Renal cortical epithelial cell (primary cell): ENCODE results near the gene VAT1L. TPM values are rescaled to one million over a fixed set of nuclear protein-coding genes. Genes with fewer than 3 reads are reported as not detected.
A peak's percentile ranks its signal among the peaks of the same experiment; 100 is the strongest.

Experiments used
- DNase-seq: peaks from one replicate; pipeline ENCODE4 v3.0.0-alpha.2; 2011; ENCODE audit warnings: low read depth
- total RNA-seq: library from RNA; depleted of rRNA; stranded (reverse); fragments of >200 nt; gene quantifications from 2 replicates; pipeline ENCODE4 v1.2.3, GENCODE V29; 2014

The VAT1L gene
- total RNA-seq, 1 donor from 2014 or later = 0.10 TPM

DNA sequence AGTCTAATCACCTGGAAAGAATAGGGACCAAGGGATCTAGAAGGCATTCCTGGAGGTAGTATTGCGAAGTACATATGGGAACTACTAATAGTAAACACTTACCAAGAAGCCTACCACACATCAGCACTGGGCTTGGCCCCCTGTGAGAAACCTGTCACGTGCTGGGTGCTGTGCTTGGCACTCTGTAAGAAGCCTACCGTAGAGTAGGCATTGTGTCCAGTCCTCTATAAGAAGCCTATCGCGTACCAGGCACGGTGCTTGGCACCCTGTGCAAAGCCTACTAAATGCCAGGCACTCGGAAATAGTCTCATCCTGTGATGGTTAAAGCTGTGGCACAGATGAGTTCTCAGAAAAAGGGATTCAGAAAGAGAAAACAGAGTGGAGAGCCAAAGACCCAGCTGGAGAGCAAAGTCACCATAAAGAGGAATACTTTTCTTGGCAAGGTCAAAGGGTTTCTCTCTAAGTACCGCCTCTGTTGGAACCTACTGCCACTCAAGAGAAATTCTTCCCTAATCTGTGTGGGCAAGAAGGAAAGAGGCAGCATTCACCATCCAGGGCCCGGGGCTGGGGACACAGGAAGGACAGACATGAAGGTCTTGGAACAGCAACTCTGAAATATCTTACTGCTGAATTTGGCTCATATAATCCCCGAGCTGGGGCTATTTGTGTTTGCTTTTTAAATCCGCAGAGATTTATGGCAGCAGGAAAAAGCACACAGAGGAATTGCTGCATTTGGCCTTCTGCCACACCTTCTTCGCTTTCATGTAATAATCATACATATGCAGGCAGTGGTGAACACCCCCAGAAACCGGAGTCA is 81.8 kb downstream of the VAT1L start:
- DNase-seq = no peak

GRCh38 chr16:77871932-77872331 is 83.6 kb downstream of the VAT1L start:
- DNase-seq = no peak

DNA sequence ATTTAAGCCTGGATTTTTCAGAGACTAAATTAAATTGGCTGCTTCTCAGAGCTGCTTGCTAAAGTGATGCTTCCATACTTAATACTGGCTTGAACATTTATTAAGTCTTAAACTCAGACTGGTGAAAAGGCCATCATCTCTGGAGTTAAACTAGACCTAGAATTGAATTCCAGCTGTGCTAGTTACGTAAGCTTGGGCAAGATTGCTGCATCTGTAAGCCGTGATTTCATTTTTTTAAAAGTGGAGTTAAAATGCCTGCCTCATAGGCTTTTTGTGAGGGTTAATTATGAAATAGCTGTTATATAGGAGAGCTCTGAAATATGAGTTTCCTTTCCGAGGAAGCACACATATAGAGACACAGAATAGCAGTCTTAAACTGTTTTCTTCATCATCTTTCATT is 84.7 kb downstream of the VAT1L start:
- no peak for DNase-seq

DNA sequence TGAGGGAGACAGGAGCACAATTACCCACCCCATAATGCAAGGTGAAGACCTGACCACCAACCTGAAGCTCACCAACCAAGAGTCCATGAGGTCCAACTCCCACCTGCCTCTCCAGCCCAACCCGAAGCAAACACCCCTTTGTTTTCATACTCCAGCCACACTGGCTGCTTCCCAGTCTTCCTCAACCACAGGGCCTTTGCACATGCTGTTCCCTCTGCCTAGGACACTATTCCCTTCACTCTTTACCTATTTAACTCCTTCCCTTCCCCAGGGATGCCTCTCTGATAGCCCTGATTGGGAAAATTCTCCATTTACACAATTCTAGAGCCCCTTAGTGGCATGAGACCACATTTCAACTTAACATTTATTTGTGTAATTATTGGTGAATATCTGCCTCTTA is 86.0 kb downstream of the VAT1L start:
- no peak for DNase-seq

GRCh38 chr16:77876776-77877175 is 88.4 kb downstream of the VAT1L start:
- DNase-seq = no peak

DNA sequence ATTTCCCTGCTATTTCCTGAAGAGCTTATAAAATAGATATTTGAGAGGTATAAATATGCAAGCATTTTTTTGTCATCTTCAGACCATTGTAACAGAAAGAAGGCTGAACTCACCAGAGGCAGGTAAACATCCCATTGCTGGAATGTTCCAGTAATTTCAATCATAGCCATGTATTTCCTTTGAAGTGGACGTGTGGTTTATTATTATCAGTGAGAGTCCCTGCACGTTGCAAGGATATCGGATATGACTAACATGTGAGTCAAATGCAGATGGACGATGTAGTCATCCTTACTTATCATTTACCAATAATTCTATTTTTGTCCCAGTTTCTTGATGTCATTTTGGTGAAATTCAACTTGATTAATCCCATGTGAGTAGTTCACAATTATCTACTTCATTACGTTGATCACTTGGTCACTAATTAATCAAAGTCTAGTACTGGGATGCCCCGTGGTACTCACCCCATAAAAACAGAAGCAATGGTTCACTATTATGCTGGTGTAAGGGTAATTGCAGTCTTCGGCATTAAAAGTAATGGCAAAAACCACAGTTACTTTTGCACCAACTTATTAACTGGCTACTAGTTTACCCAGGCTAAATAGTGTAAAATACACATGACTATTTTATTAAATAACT is 89.5 kb downstream of the VAT1L start:
- peak; percentile 66 for DNase-seq

GRCh38 chr16:77881355-77882030 is 93.1 kb downstream of the VAT1L start:
- no peak for DNase-seq

DNA sequence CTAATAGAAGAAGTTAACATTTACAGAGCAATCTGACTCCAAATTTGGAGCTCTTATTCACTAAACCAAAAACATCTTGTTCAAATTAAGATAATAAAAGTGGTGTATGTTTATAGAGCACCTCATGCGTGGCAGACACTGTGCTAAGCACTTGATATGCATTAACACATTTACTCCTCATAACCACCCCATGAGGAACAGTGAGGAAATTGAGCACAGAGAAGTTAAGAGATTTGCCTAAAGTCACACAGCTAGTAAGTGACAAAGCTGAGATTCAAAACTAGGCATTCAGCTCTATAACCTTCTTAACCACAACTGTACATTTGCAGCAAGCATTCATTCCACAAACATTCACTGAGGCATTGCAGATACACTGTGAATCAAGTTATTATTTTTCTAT is 94.0 kb downstream of the VAT1L start:
- no peak for DNase-seq

GRCh38 chr16:77885571-77886295 is 97.4 kb downstream of the VAT1L start:
- no peak for DNase-seq

DNA sequence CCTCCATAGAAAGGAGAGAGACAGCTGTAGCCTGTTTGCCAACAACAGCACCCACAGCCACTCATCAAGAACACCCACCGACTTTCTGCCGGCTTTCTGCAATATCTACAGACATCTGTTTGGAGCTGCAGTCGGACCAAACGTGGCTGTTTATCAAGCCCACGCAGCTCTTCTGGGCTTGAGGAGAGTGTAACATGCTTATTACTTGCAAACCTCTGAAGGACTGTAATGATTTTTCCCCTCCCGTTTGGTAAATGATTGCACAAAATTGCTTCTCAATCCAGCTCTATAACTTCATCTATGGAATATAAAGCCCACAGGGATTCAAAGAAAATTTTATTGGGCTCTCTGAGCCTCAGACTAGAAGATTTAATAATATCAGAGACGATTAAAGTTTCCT is 100.5 kb downstream of the VAT1L start:
- no peak for DNase-seq

DNA sequence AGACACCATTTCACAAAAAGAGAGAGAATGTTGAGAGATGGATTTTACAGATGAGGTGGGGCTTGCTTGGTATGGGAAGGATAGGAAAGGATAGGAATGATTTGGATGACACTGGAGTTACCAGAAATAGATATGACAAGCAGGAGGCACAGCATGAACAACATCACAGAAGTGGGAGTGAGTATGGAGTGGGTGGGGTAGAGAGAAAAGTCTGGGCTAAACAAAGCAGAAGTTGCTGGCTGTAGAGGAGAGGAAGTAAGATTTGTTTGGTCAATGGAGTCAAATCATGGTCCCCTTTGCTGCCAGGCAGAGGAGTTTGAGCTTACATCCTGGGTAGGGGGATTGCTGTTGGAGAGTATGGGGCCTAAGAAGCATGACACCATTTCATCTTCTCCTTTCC is 101.7 kb downstream of the VAT1L start:
- no peak for DNase-seq

DNA sequence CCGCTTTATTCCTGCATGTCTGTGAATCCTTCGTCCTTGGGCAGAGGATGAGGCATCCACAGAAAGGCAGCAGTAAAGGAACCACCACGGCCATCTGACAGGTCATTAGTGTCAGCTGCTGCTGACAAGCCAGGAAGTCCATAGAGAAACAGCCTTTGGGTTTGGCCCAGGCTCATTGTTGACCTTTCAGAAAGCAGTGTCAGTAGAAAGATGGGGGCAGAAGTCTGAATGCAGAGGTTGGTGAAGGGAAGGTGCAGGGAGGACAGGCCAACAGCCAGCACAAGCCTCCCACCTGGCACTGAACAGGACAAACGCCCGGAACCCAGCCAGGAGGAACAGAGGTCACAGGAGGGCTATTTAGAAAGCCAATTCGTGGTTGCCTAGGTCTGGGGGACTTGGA is 105.8 kb downstream of the VAT1L start:
- no peak for DNase-seq

DNA sequence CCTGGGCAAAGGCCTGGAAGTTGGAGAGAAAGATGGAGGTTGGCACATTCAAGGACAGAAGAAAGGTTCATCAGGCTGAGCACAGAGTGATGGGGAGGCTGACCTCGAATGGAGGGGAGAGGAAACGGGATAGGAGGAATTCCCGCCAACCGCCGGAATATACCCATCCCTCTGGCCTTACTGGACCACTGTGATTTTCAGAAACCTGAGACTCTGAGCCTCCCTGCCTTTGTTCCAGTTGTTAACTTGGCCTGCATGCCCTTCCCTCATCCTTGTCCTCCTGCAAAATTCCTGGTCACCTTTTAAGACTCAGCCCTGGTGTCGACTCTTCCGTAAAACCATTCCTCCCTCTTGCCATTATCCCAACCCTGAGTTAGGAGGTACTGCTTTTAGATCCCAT is 107.6 kb downstream of the VAT1L start:
- DNase-seq = no peak

DNA sequence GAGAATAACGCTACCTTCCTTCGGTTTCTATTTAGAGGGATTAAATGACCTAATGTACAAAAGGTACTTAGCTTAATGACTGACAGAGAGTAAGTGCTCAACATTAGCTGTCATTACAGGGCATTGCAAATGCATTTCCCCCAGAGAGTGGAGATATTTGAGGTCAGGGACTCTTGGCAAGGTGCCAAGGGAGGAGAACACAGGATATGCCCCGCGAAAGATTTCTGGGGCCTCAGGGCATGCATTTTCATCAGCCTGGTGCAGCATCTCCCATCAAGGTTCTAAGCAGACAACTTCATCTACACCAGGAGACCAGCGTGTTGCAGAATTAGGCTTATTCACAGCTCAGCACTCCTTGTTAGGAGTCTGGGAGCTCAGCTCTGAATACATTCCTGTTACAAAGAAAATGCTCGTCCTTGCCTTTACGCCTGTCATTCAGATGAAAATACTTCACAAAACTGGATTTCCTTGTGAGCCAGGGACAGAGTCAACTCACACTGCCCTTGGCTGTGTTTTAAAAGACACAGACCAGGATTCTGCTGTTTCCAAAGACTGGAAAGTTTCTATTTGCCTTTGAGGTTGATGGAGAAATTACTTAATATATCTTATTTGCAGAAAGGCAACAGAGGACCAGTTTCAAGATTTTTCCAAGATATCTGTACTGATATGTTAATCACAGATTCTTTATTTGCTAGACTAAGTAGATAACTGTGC is 108.2 kb downstream of the VAT1L start:
- DNase-seq = peak; percentile 31

GRCh38 chr16:77897129-77897437 is 108.7 kb downstream of the VAT1L start:
- no peak for DNase-seq

- DNase-seq = no peak
These were observed 109.7 kb downstream of the VAT1L start for GRCh38 chr16:77897831-77898605.

DNA sequence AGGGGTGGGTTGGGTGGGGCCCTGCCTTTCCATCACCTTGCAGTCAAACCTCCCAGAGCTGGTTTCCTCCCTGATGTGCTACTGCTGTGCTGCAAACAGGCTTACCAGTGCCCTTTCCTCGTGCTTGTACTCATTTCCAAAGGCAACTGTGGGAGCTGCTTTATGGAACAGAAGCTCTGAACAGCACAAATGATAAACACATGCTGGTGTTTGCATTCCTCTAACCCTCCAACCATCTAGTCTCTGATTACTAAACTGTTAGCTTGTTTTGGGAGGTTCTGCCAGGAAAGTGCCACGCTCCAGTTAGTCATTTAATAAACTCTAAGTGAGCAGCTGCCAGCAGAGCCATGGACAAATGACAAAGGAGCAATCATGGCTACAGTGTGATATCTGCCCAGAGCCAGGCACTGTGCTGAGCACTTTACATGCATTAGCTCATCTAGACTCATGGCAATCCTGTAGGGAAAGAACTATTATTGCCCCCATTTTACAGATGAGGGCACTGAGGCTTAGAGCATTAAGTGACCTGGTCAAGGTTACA is 110.4 kb downstream of the VAT1L start:
- peak; percentile 50 for DNase-seq

- no peak for DNase-seq
These were observed 111.1 kb downstream of the VAT1L start for GRCh38 chr16:77899416-77899815.

GRCh38 chr16:77905374-77905920 is 117.1 kb downstream of the VAT1L start:
- peak; percentile 33 for DNase-seq

DNA sequence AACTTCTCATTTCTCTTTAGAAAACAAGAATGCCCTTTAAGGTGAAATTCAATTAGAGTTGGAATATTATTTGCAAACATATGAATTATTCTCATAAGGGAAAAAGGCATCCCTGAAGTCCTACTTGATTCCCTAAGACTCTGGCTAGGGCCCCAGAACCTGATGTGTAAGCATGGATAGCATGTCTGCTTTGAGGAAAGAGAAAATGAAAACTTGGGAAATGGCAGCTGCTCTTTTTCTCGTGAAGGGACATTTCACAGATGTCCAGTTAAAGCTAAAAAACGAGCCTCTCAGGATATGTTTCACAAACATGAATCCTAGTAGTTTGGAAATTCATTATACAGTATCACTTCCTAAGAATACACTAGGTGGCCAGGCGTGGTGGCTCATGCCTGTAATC is 121.7 kb downstream of the VAT1L start:
- no peak for DNase-seq
